IPS-20b (cell line): Measurements from ENCODE around the gene OTULINL.
A peak's percentile ranks its signal among the peaks of the same experiment; 100 is the strongest.

Experiments
- H3K27ac ChIP-seq: one replicate; pipeline ENCODE4 v1.5.1; 2013; ENCODE audit warnings: low read length
- H3K27me3 ChIP-seq: 2 replicates; pipeline ENCODE4 v1.6.1; 2013; ENCODE audit warnings: mild to moderate bottlenecking, low read length, inconsistent platforms; ENCODE audit not compliant: insufficient read depth
- H3K36me3 ChIP-seq: 2 replicates; pipeline ENCODE4 v1.6.1; 2013; ENCODE audit warnings: low read depth, mild to moderate bottlenecking, inconsistent platforms, low read length, moderate library complexity; ENCODE audit not compliant: insufficient read depth
- H3K4me1 ChIP-seq: 2 replicates; pipeline ENCODE4 v1.6.1; 2013; ENCODE audit warnings: mild to moderate bottlenecking, control low read depth, inconsistent platforms, low read length, moderate library complexity; ENCODE audit not compliant: insufficient read depth
- H3K4me3 ChIP-seq: 2 replicates; pipeline ENCODE4 v1.5.1; 2013; ENCODE audit warnings: mild to moderate bottlenecking, low read length, inconsistent platforms
- H3K9ac ChIP-seq: 2 replicates; pipeline ENCODE4 v1.6.1; 2013; ENCODE audit warnings: low read depth, mild to moderate bottlenecking, inconsistent platforms, low read length, moderate library complexity
- H3K9me3 ChIP-seq: 2 replicates; pipeline ENCODE4 v1.6.1; 2013; ENCODE audit warnings: mild to moderate bottlenecking, low read depth, low read length, inconsistent platforms; ENCODE audit not compliant: insufficient read depth

The OTULINL gene

GRCh38 chr5:14577079-14577725, 4.4 kb upstream of the OTULINL start:
- H3K27ac ChIP-seq: no peak overlapping the region
- H3K4me3 ChIP-seq: no peak overlapping the region
- no peaks in the 10 kb centered on the region; the same call in 1 of the 2 replicates for H3K4me1 ChIP-seq
- peaks cover 3% of the 10 kb centered on the region; the same call in 1 of the 2 replicates for H3K9me3 ChIP-seq
- H3K36me3 ChIP-seq: no peaks in the 10 kb centered on the region
- peaks cover 35% of the 10 kb centered on the region for H3K27me3 ChIP-seq
- H3K9ac ChIP-seq: no peak overlapping the region

DNA sequence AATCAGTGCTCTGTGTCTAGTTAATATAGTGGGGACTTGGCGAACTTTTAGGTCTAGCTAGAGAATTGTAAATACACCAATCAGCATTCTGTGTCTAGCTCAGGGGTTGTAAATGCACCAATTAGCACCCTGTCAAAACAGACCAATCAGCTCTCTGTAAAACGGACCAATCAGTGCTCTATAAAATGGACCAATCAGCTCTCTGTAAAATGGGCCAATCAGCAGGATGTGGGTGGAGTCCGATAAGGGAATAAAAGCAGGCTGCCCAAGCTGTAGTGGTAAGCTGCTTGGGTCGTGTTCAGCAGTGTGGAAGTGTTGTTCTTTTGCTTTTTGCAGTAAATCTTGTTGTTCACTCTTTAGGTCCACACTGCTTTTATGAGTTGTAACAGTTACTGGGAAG, 3.6 kb upstream of the OTULINL start:
- H3K9ac ChIP-seq: no peak overlapping the region
- H3K27me3 ChIP-seq: peaks cover 42% of the 10 kb centered on the region
- peaks cover 3% of the 10 kb centered on the region; the same call in 1 of the 2 replicates for H3K9me3 ChIP-seq
- no peaks in the 10 kb centered on the region for H3K36me3 ChIP-seq
- no peaks in the 10 kb centered on the region; the same call in 1 of the 2 replicates for H3K4me1 ChIP-seq
- H3K4me3 ChIP-seq: no peak overlapping the region
- no peak overlapping the region for H3K27ac ChIP-seq

GRCh38 chr5:14579246-14579645, 2.3 kb upstream of the OTULINL start:
- no peaks in the 10 kb centered on the region for H3K36me3 ChIP-seq
- H3K9ac ChIP-seq: no peak overlapping the region
- no peak overlapping the region for H3K4me3 ChIP-seq
- H3K27ac ChIP-seq: no peak overlapping the region
- peaks cover 51% of the 10 kb centered on the region for H3K27me3 ChIP-seq
- H3K4me1 ChIP-seq: no peaks in the 10 kb centered on the region; the same call in 1 of the 2 replicates
- H3K9me3 ChIP-seq: peaks cover 3% of the 10 kb centered on the region; the same call in 1 of the 2 replicates

DNA sequence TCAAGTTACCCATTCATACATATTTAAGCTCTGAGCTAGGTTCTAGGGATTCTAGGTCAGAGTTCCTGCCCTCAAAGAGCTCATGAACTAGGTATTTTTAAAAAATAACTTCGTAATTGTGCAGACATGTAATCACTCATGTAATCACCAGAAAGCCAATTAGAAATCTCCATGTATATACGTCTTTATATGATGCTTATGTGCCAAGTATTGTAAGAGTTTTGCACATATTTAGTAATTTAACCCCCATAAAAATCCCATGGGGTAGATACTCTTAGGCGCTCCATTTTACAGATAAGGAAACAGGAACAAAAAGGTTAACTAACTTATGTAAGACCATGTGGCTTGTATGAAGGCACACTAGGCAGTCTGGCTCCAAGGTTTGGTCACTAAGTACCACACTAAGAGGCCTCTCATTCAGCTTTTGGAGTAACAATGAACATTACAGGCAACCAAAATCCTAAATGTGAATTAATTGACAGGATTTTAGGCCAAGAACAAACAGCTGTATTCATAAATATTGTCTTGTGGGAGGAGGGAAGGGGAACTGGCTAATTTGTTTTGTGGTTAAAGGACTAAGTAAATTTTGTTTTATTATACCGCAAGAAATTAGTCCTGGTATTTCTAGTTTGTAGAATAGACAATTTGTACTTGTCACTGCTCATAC, 1.7 kb upstream of the OTULINL start:
- Histone ChIP-seq H3K9me3 (peaks cover 3% of the 10 kb centered on the region; the same call in 1 of the 2 replicates), H3K4me3 (no peak overlapping the region), H3K27ac (no peak overlapping the region), H3K27me3 (peaks cover 51% of the 10 kb centered on the region), H3K9ac (no peak overlapping the region), H3K36me3 (no peaks in the 10 kb centered on the region), H3K4me1 (no peaks in the 10 kb centered on the region; the same call in 1 of the 2 replicates)

GRCh38 chr5:14580398-14581034, 1.1 kb upstream of the OTULINL start:
- H3K4me3 ChIP-seq: peak overlapping the region; percentile 75
- H3K4me1 ChIP-seq: no peaks in the 10 kb centered on the region; the same call in 1 of the 2 replicates
- no peak overlapping the region for H3K9ac ChIP-seq
- H3K27ac ChIP-seq: no peak overlapping the region
- H3K27me3 ChIP-seq: peaks cover 51% of the 10 kb centered on the region
- no peaks in the 10 kb centered on the region for H3K36me3 ChIP-seq
- peaks cover 3% of the 10 kb centered on the region; the same call in 1 of the 2 replicates for H3K9me3 ChIP-seq

GRCh38 chr5:14581891-14582796, 552 bp downstream of the OTULINL start:
- Histone ChIP-seq H3K27ac (no peak overlapping the region), H3K9ac (peak overlapping the region; percentile 70; the same call in 1 of the 2 replicates)

DNA sequence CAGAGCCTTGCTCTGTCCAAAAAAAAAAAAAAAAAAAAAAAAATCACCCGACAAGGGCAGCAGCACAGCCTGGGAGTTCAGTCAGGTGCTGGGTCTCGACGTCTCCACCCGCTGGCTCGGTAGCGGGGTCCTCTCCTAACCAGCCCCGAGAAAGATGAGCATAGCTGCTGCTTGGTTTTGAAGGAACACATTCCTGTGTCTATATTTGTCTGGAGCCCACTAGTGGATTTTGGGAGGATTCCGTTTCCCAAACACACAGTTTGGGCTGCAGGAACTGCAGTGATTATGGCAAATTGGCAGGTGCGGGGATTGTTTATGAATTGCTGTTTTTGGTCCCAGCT, 1.2 kb downstream of the OTULINL start:
- no peaks in the 10 kb centered on the region for H3K36me3 ChIP-seq
- peak overlapping the region; percentile 75; the same call in 1 of the 2 replicates for H3K4me3 ChIP-seq
- peaks cover 51% of the 10 kb centered on the region for H3K27me3 ChIP-seq
- H3K27ac ChIP-seq: no peak overlapping the region
- H3K9ac ChIP-seq: no peak overlapping the region
- H3K4me1 ChIP-seq: no peaks in the 10 kb centered on the region; the same call in 1 of the 2 replicates
- peaks cover 2% of the 10 kb centered on the region; the same call in 1 of the 2 replicates for H3K9me3 ChIP-seq

More at GRCh38 chr5:14581891-14582796, 552 bp downstream of the OTULINL start:
- H3K36me3 ChIP-seq: no peaks in the 10 kb centered on the region
- H3K4me1 ChIP-seq: no peaks in the 10 kb centered on the region; the same call in 1 of the 2 replicates
- peak overlapping the region; percentile 75; the same call in 1 of the 2 replicates for H3K4me3 ChIP-seq
- peaks cover 3% of the 10 kb centered on the region; the same call in 1 of the 2 replicates for H3K9me3 ChIP-seq
- peaks cover 51% of the 10 kb centered on the region for H3K27me3 ChIP-seq

DNA sequence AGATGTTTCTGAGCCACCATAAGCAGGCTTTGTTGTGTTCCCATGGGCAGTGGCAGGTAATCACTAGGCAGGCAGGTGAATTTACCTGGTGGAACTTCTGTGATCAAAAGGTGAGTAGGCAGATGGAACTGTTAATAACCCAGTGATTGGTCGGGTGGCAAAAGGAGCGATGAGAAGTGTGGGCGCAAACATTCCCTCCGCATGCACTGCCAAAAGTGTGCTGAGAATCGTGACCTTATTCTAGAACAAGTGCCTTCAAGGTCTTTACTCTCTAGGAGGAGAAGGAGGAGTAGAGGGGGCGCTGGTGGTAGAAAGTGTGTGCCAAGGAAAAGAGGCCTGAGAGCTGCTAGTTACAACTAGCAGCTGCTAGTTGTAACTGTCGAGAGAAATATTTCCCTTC, 3.3 kb downstream of the OTULINL start:
- no peaks in the 10 kb centered on the region for H3K9me3 ChIP-seq
- H3K36me3 ChIP-seq: no peaks in the 10 kb centered on the region
- no peak overlapping the region for H3K4me3 ChIP-seq
- H3K27me3 ChIP-seq: peaks cover 30% of the 10 kb centered on the region
- H3K27ac ChIP-seq: no peak overlapping the region
- H3K9ac ChIP-seq: no peak overlapping the region
- H3K4me1 ChIP-seq: no peaks in the 10 kb centered on the region; the same call in 1 of the 2 replicates

- Histone ChIP-seq H3K9ac (no peak overlapping the region), H3K36me3 (no peaks in the 10 kb centered on the region), H3K4me3 (no peak overlapping the region), H3K9me3 (no peaks in the 10 kb centered on the region), H3K27me3 (peaks cover 15% of the 10 kb centered on the region), H3K4me1 (no peaks in the 10 kb centered on the region), H3K27ac (no peak overlapping the region)
These were observed 5.6 kb downstream of the OTULINL start for GRCh38 chr5:14587150-14587549.

GRCh38 chr5:14588145-14588544, 6.6 kb downstream of the OTULINL start:
- Histone ChIP-seq H3K9ac (no peak overlapping the region), H3K4me3 (no peak overlapping the region), H3K9me3 (no peaks in the 10 kb centered on the region), H3K36me3 (no peaks in the 10 kb centered on the region), H3K4me1 (no peaks in the 10 kb centered on the region), H3K27me3 (peaks cover 7% of the 10 kb centered on the region), H3K27ac (no peak overlapping the region)
